GM19438 (cell line): ENCODE measurements around the gene DYSF.
"Not testable (repeated sequence)": the region's sequence is repeated elsewhere in the genome, so short reads cannot be mapped to it uniquely, and the experiment has no call there.

Source experiments
- ATAC-seq: cut with Tn5 transposase; IDR thresholded peaks from one replicate; pipeline ENCODE4 v1.9.1; 2021; ENCODE audit warnings: low read depth; ENCODE audit not compliant: unreplicated experiment

The DYSF gene

GRCh38 chr2:71630454-71631328 is 177.3 kb downstream of the DYSF start:
- ATAC-seq: peak; percentile 62

- ATAC-seq: no peak
These were observed 178.1 kb downstream of the DYSF start for GRCh38 chr2:71631411-71631931.

GRCh38 chr2:71633086-71633485 is 179.7 kb downstream of the DYSF start:
- no peak for ATAC-seq

- no peak for ATAC-seq
These were observed 181.2 kb downstream of the DYSF start for GRCh38 chr2:71634567-71634966.

GRCh38 chr2:71635798-71636197 is 182.4 kb downstream of the DYSF start:
- no peak for ATAC-seq

- no peak for ATAC-seq
These were observed 183.8 kb downstream of the DYSF start for GRCh38 chr2:71637168-71637567.

GRCh38 chr2:71637736-71638135 is 184.4 kb downstream of the DYSF start:
- ATAC-seq: no peak

DNA sequence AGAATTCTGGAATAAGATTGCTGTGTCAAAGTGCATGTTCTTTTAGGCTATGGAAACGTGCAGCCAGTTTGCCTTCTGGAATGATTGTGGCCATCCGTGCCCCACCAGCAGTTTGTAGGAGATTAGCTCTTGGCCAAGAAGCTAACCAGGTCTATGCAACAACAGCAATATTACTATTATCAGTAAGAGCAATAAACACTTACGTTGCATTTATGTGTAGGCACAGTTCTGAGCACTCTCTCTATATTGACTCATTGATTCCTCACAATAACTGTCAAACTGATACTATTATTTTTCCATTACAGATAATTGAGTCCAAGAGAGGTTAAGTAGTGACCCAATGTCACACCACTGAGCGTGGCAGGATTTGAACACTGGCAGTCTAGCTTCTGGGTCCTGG is 186.4 kb downstream of the DYSF start:
- no peak for ATAC-seq

- no peak for ATAC-seq
These were observed 187.1 kb downstream of the DYSF start for GRCh38 chr2:71640489-71640888.

DNA sequence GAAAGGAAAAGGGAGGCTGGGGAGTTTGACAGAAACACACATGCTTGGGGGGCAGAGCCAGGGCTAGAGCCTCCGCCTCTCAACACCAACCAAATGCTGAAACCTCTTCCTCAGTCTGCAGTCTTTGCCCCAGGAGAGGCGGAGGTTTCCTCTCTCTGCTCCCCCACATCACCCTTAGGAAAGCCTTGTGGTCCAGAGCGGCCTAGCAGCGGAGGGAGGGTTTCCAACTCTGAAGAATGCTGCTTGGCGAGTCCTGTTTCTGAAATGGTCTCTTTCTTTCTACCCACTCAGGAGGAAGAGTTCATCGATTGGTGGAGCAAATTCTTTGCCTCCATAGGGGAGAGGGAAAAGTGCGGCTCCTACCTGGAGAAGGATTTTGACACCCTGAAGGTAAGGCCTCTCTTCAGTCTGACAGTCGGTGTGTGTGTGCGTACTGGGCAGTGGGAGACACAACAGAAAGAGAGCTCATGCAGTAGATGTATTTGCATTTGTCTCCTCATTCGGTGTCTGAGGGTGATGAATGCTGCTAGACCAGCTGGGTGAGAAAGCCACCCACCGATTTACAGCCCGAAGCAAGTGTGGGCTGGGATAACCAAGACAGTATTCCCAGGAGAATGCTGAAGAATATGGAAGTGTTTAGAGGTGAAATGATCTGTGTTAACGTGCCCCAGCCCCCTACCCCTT is 190.5 kb downstream of the DYSF start:
- no peak for ATAC-seq

GRCh38 chr2:71646028-71646427 is 192.7 kb downstream of the DYSF start:
- ATAC-seq: no peak

- no peak for ATAC-seq
These were observed 194.0 kb downstream of the DYSF start for GRCh38 chr2:71647356-71647755.

DNA sequence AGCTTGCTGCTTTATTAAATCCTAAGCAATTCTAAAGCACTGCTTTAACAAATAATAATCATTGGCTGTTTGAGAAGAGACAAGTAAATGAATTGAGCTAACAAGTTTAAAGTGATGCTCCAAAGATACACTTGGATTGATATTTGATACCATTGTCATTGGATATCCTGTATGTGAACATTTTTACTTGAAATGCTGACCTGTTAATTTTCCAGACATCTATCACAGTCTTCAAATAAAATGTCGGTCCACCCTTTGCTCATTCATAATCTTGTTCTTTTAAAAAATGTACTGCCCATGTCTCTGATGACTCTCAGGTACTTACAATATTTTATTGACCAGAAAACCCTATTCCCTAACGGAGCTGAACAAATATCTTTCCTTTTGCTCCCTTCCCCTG is 202.1 kb downstream of the DYSF start:
- ATAC-seq: no peak

DNA sequence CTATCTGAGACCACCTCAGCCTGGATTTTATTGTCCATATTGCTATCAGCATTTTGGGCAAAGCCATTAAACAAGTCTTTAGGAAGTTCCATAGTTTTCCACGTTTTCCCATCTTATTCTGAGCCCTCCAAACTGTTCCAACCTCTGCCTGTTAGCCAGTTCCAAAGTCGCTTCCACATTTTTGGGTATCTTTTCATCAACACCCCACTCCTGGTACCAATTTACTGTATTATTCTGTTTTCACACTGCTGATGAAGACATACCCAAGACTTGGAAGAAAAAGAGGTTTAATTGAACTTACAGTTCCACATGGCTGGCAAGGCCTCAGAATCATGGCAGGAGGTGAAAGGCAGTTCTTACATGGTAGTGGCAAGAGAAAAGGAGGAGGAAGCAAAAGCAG is 204.9 kb downstream of the DYSF start:
- not testable (repeated sequence) for ATAC-seq

- no peak for ATAC-seq
These were observed 205.4 kb downstream of the DYSF start for GRCh38 chr2:71658771-71659170.

GRCh38 chr2:71659868-71660518 is 206.6 kb downstream of the DYSF start:
- no peak for ATAC-seq

- ATAC-seq: no peak
These were observed 208.4 kb downstream of the DYSF start for GRCh38 chr2:71661782-71662181.

GRCh38 chr2:71662665-71663394 is 209.5 kb downstream of the DYSF start:
- ATAC-seq: no peak

GRCh38 chr2:71664161-71664560 is 210.8 kb downstream of the DYSF start:
- ATAC-seq: no peak
